HepG2 (cell line): ENCODE measurements around the gene TMSB15B.

ENCODE experiments used
- EZH2 ChIP-seq: conservative IDR thresholded peaks from 2 replicates; pipeline ENCODE4 v1.6.1; 2012; ENCODE audit warnings: mild to moderate bottlenecking, low read depth, low read length, moderate library complexity
- TF ChIP-seq, protein P1 (sequence below): sonication (generic); formaldehyde crosslinking; IDR thresholded peaks from 2 replicates; pipeline ENCODE4 v1.5.0; 2020; ENCODE audit warnings: mild to moderate bottlenecking, missing genetic modification reagents, moderate library complexity

DNA sequence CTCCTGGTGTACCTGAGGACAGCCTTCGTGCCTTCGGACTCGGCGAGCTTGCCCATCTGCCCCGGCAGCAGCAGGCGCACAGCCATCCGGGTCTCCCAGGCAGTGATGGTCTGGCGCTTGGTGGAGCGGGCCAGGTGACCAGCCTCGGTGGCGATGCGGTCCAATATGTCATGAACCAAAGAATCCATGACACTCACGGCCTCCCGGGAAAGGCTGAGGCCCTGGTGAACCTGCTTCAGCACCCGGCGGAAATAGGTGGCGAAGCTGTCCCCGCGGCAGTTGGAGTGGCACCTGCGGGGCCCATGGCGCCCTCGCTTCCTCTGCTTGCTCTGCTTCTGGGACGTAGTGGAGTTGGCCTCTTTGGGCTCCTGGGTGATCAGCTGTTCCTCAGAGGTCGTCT is 50.7 kb downstream of the TMSB15B start:
- TF ChIP-seq, protein P1, sequence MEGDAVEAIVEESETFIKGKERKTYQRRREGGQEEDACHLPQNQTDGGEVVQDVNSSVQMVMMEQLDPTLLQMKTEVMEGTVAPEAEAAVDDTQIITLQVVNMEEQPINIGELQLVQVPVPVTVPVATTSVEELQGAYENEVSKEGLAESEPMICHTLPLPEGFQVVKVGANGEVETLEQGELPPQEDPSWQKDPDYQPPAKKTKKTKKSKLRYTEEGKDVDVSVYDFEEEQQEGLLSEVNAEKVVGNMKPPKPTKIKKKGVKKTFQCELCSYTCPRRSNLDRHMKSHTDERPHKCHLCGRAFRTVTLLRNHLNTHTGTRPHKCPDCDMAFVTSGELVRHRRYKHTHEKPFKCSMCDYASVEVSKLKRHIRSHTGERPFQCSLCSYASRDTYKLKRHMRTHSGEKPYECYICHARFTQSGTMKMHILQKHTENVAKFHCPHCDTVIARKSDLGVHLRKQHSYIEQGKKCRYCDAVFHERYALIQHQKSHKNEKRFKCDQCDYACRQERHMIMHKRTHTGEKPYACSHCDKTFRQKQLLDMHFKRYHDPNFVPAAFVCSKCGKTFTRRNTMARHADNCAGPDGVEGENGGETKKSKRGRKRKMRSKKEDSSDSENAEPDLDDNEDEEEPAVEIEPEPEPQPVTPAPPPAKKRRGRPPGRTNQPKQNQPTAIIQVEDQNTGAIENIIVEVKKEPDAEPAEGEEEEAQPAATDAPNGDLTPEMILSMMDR (CRISPR knock-in tag) = no peak
- no peak for TF ChIP-seq EZH2
